DOHH2 (cell line): ENCODE data around the gene ZFYVE1.

ENCODE experiments used
- CTCF ChIP-seq: fragments of 200-600 bp; sonication (generic); IDR thresholded peaks from one replicate; pipeline ENCODE4 v1.5.1; 2014; ENCODE audit warnings: antibody characterized with exemption, mild to moderate bottlenecking, low read depth, low read length; ENCODE audit not compliant: poor library complexity, severe bottlenecking
- EZH2phosphoT487 ChIP-seq: fragments of 200-600 bp; sonication (generic); IDR thresholded peaks from 2 replicates; pipeline ENCODE4 v1.6.1; 2017; ENCODE audit warnings: borderline replicate concordance, mild to moderate bottlenecking, antibody characterized with exemption, low read length, moderate library complexity, mixed read lengths

GRCh38 chr14:72920008-72920407 lies 106.9 kb downstream of the ZFYVE1 start:
- TF ChIP-seq CTCF (no peak), EZH2phosphoT487 (no peak)
